ENCODE measurements around the gene LIMD2.

LIMD2 gene

GRCh38 chr17:63700528-63701455 lies 867 bp upstream of the LIMD2 start:
- DNase-seq: peak; percentile 17

DNA sequence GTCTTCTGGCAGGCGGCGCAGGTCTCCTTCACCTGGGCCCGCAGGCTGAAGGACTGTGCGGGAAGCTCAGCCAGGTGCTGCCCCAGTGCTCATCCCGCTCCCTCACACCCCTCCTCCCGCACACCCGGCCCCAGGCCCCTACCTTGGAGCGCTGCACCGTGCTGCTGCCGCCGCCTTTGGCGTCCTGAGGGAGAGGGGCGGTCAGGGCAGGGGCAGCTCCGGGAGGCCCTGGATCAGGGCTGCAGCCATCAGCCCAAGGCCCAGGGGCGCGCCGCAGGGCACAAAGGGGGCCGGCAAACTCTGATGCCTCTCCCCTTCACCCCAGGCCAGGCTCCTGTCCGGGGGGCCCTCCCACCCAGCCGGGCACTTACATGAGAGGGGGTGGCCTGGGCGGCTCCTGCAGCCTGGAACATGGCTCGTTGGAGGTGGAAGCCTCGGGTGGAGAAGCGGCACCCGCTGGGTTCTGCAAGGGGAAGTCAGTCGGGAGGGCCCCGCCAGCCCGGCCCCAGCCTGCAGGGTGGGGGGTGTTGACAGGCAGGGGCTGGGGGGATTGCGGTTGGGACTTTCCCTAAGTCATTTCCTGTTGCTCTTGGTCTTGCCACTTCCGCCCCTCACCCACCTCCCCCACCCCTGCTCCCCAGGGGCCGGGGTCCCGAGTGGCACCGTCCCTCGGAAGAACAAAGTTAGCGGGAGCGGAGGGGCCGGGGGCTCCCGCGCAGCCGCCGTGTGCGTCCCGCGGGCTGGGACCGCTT lies 863 bp downstream of the LIMD2 start:
- DNase-seq: no peak

DNA sequence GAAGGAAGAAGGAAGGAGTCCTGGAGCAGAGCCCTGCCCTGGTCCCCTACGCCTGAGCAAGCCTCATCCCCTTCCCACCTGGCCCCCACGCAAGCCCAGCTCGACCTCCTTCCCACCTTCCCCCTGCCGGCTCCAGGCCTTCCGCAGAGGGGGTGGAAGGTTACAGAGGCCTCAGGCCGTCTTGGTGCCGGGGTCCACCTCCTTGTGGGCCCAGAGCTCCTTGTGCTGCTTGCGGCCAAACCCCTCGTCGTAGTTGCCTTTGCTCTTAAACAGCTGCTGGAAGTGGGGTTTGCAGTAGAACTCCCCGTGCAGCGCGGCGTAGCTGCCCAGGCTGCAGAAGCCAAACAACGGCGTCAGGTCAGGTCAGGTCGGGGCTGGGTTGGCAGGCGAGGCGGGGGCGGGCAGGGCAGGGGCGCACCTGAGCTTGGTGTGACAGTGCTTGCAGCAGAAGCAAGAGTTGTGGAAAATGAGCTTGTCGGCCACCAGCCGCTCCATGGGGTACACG lies 1.5 kb downstream of the LIMD2 start:
- DNase-seq: no peak

- peak; percentile 51 for DNase-seq
Observed at GRCh38 chr17:63697341-63698286, 2.3 kb downstream of the LIMD2 start.

GRCh38 chr17:63696381-63696961 lies 3.5 kb downstream of the LIMD2 start:
- no peak for DNase-seq

- no peak for DNase-seq
Observed at GRCh38 chr17:63695889-63696288, 4.0 kb downstream of the LIMD2 start.

- no peak for DNase-seq
Observed at GRCh38 chr17:63694950-63695773, 4.8 kb downstream of the LIMD2 start.

DNA sequence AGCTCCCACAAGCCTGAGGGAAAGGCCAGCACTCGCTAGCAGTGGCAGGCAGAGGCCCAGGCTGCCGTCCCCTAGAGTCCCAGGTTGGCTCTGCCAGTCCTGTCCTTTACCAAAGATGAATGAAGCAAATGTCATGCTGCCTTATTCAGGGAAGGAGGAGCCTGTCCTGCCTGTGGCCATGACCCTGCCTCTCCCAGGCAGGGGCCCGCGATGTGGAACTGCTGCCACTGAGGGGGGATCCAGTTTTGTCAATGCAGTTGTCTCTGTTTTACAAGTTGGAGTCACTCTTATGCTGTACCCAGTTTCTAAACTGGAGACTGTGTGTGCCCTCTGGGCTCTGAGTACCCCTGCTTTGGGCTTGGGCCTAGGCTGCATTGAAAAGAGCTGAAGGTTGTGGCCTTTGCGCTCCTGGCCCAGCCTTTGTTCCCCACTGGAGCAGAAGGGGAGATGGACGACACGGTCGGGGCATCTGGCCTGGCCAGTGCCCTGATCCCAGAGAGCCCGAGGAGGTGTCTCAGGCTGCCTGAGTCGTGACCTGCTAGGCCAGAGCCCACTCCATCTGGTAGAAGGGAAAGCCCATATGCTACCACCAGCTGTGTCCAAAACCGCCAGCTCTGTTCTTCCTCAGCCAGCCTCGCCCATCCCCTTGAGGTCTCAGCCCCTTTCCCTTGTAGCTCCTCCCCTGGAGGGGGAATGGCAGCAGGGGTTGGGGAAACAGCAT lies 5.5 kb downstream of the LIMD2 start:
- no peak for DNase-seq

GRCh38 chr17:63693411-63694113 lies 6.4 kb downstream of the LIMD2 start:
- DNase-seq: no peak

DNA sequence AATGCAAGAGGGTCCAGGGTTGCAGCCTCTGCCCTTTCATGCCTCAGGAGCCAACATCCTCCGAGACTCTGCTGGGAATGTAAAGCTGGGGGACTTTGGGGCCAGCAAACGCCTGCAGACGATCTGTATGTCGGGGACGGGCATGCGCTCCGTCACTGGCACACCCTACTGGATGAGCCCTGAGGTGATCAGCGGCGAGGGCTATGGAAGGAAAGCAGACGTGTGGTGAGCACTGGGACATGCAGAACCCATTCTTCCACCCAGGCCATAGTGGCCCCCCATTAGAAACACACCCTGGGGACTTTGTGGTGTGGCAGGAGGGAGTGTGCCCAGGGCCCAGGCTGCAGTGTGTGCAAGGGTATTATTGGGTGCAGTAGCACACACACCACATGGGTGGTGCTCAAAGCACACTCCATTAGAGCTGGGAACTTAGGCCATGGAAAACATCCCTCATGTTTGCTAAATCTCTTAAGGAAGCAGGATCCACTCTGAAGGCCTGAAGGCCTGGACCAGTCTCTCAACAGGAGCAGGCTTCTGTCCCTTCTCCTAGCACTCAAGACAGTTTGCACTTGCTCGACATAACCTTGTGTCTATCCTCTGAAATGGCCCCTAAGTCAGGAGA lies 7.6 kb downstream of the LIMD2 start:
- no peak for DNase-seq

DNA sequence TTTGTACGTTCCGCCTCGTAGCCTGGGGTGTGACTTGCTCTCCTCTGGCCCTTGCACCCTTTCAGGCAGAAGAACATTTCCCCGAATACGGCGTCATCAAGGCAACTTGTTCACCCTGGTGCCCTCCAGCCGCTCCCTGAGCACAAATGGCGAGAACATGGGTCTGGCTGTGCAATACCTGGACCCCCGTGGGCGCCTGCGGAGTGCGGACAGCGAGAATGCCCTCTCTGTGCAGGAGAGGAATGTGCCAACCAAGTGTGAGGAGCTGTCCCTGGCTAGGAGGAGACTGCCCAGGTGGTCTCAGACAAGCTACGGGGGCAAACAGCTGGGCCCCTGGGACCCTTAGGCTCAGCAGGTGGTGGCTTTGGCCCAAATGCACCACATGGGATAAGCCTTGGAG lies 10.4 kb downstream of the LIMD2 start:
- DNase-seq: no peak

GRCh38 chr17:63688396-63689020 lies 11.4 kb downstream of the LIMD2 start:
- no peak for DNase-seq

DNA sequence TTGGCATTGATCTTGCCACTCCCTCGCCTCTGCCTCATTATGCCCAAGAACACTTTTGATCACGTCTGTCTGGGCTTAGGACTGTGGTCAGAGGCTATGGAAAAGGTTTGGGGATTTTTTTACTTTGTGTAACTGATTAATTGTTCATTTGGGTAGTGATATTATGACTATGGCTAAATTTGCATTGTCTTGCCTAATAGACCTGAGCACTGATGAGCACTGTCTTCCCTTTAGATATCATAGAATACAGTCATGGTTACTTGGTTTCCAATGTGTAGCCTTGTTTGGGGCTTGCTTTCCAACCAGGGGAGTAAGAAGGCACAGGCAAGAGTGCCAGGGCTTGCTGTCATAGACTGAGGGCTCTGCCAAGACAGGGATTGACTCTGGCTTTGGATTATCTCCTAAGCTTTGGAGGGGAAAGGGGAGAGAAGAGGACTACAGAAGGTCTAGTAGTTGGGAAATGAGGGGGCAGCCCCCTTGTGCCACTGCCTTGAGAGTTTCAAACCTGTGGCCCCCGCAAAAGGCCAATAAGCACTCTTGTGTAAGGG lies 13.7 kb downstream of the LIMD2 start:
- no peak for DNase-seq

DNA sequence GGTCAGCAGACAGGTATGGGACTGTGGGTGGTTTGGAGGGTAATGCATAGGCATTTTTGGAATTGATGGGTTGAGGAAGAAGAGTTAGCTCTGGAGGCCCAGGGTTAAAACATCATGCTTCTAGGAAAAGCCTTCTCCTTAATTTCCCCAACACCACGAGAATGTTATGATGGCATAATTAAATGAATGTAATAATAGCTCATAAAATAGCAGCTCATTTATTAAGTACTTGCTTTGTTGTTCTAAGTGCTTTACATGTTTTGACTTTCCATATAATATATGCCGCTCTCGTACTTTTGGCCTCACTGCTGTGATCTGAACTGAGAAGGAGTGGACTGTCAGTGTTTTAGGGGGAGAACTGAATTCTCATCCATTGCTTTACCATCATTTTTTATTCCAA lies 14.3 kb downstream of the LIMD2 start:
- no peak for DNase-seq

GRCh38 chr17:63685041-63685440 lies 14.9 kb downstream of the LIMD2 start:
- no peak for DNase-seq

GRCh38 chr17:63682981-63683380 lies 16.9 kb downstream of the LIMD2 start:
- DNase-seq: no peak

- DNase-seq: no peak
Observed at GRCh38 chr17:63682441-63682840, 17.5 kb downstream of the LIMD2 start.

DNA sequence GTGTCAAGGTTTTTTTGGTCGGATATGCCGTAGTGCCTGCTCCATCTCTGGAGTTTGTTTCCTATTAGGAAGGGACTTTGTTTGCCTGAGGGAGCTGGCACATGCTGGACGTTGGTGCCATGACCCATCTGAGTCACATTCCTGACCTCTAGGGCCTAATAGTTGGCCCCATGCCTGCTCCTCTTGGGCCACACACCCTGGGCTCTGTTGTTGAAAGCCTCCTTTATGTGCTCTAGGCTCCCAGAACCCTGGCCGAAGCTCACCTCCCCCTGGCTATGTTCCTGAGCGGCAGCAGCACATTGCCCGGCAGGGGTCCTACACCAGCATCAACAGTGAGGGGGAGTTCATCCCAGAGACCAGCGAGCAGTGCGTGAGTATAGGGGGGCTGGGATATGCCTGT lies 18.4 kb downstream of the LIMD2 start:
- DNase-seq: no peak

GRCh38 chr17:63680700-63681099 lies 19.2 kb downstream of the LIMD2 start:
- DNase-seq: no peak

Measured in NCI-H2029 (cell line).